Measurements from ENCODE around the gene U2AF2. TPM values are rescaled to one million over a fixed set of nuclear protein-coding genes. Genes with fewer than 3 reads are reported as not detected.

The U2AF2 gene
- total and polyA plus RNA-seq, 4 experiments from 2014 or later: 1.3 to 259 (median 135) TPM

DNA sequence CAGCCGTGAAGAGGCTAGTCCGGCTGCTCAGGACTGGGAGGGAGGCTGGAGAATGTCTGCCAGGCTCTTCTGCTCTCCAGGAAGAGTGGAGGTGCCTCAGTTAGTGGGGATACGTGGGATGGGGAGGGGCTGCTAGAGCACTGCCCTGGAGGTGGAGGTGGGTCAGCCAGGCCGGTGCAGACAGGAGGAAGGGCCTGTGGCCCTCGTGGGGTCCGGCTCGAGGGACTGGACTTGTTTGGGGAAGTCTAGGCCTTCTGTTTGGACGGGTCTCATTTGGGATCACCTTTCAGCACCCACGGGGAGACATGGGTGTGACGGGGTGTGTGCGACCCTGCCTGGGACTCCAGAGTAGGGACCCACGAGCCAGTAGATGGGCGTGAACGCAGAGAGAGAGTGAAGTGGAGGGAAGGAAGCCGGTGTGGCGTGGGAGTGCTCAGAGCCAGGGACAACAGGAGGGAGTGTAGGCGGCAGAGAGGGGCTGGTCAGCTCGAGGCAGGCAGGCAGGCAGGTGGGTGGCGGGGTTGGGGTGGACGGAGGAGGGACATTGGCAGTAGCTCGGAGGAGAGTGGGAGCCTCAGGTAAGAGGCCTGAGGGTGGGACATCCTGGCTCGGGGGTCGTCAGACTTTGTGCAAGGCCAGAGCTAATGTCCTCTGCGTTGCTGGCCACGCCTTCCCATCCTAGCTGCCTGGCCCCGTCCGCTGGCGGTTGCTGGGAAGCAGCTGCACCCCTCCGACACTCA lies 31.6 kb downstream of the U2AF2 start:
- H3K4me1 Mint-ChIP-seq: peaks cover 0 to 20% (median 4%) of the 10 kb centered on the region in 4 donors
- Histone ChIP-seq H3K9me3 (ENCODE audit: control insufficient read depth in 1 of 2, low read length in 2 of 2) (no peaks in the 10 kb centered on the region), H3K4me3 (ENCODE audit: low read length in 2 of 2) (no peak overlapping the region), H3K4me1 (ENCODE audit: insufficient read depth, low read length) (no peaks in the 10 kb centered on the region), H3K36me3 (ENCODE audit: insufficient read depth, low read length) (peaks cover 60% of the 10 kb centered on the region), H3K27me3 (ENCODE audit: insufficient read depth, low read length) (no peaks in the 10 kb centered on the region), H3K27ac (ENCODE audit: low read depth, low read length) (no peak overlapping the region)
- ChIA-PET CTCF (ENCODE audit: partially characterized antibody) (no interaction called here), POLR2A (ENCODE audit: partially characterized antibody) (no interaction called here)
- H3K36me3 Mint-ChIP-seq: peaks cover 3 to 56% of the 10 kb centered on the region in 2 donors
- no peaks in the 10 kb centered on the region for H3K9me3 Mint-ChIP-seq
- intact Hi-C loops (cut with micrococcal nuclease): no loop called here
- no peak overlapping the region for H3K4me3 Mint-ChIP-seq
- H3K27ac Mint-ChIP-seq: peak overlapping the region in 2 of 7 donors; percentile 55 to 74
- no peak for DNase-seq
- no peaks in the 10 kb centered on the region for H3K27me3 Mint-ChIP-seq

DNA sequence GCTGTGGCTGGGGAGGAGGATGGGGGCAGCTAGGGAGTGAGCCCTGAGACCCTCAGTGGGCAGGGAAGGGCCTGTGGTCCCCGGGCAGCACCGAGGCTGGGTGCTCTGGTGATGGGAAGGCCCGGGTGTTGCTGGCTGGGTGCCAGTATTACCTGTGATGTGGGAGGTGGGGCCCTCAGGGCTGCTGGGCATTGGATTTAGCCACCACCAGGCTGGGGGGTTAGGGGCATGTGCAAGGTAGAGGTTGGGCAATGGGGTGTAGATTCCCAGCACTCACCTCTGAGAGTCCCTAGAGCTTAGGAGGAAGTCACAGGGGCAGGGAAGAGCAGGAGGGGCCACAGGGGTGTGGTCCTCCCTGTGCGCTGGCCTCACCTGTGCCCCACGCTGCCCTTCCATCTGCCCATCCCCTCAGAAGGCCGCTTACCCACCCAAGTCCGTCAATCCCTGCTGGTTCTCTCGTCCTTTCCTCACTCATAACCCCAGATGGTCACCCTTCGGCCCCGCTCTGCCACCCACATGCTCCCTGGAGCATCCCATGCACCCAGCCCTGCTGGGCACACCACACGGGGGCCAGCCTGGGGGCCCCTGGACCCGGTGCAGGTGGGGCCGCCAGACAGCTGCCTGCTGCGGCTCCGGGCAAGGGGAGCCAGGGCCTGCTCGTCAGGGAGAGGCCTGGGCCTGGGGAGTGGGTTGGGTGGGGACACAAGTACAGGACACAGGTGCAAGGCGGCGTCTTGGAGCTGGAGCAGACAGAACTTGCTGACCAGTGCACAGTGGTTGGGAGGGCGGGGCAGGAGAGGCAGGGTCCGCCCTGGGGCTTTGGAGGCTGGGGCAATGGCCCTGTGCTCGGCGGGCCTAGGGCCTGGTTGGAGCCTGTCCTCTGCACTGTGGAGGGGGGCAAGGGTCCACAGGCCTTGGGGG lies 32.7 kb downstream of the U2AF2 start:
- ChIA-PET CTCF (ENCODE audit: partially characterized antibody) (no interaction called here), POLR2A (ENCODE audit: partially characterized antibody) (no interaction called here)
- no peak overlapping the region for H3K27ac ChIP-seq (ENCODE audit: low read depth, low read length)
- no peak overlapping the region for H3K4me3 ChIP-seq (ENCODE audit: low read length in 2 of 2)
- Mint-ChIP-seq H3K36me3 (peaks cover 3 to 55% of the 10 kb centered on the region in 2 donors), H3K27me3 (no peaks in the 10 kb centered on the region), H3K9me3 (no peaks in the 10 kb centered on the region), H3K4me3 (no peak overlapping the region), H3K27ac (peak overlapping the region in 3 of 7 donors; percentile 31 to 70 (median 56)), H3K4me1 (peaks cover 0 to 20% (median 3%) of the 10 kb centered on the region in 4 donors)
- no peaks in the 10 kb centered on the region for H3K27me3 ChIP-seq (ENCODE audit: insufficient read depth, low read length)
- H3K9me3 ChIP-seq (ENCODE audit: control insufficient read depth in 1 of 2, low read length in 2 of 2): no peaks in the 10 kb centered on the region
- DNase-seq: no peak
- intact Hi-C loops (cut with micrococcal nuclease): no loop called here
- no peaks in the 10 kb centered on the region for H3K4me1 ChIP-seq (ENCODE audit: insufficient read depth, low read length)
- H3K36me3 ChIP-seq (ENCODE audit: insufficient read depth, low read length): peaks cover 53% of the 10 kb centered on the region

DNA sequence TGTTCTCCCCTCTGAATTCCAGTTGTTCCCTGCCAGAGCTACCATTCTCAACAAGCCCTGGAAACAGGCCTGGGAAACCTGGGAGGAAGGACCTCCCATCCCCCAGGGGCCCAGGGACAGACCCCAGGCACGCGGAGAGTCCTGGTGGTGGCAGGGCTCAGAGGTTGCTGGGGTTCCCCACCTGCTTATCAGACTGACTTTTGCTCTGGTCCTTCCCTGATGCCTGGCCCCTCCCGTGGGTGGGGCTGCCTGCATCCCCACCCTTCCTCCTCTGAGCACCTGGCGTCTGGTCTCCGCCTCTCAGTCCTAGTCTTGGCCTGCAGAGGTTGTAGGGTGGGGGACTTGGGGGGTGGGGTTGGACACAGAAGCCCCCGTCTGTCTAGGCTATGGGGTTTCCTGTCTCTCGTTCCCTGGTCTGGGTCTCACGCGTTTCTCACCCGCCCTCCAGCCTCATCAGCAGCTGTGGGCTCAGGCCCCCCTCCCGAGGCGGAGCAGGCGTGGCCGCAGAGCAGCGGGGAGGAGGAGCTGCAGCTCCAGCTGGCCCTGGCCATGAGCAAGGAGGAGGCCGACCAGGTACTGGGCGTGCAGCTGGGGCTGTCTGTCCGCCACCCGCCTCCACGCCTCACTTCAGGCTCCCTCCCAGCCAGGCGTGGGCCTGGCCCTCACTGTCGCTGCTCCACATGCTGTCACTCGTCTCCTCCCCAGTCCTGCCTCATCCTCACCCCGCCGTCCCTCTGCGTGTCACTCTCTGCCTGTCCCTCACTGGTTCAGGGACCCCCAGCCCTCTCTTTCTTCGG lies 33.8 kb downstream of the U2AF2 start:
- Histone ChIP-seq H3K27me3 (ENCODE audit: insufficient read depth, low read length) (no peaks in the 10 kb centered on the region), H3K4me1 (ENCODE audit: insufficient read depth, low read length) (no peaks in the 10 kb centered on the region), H3K27ac (ENCODE audit: low read depth, low read length) (no peak overlapping the region), H3K4me3 (ENCODE audit: low read length in 2 of 2) (no peak overlapping the region), H3K36me3 (ENCODE audit: insufficient read depth, low read length) (peaks cover 58% of the 10 kb centered on the region), H3K9me3 (ENCODE audit: control insufficient read depth in 1 of 2, low read length in 2 of 2) (no peaks in the 10 kb centered on the region)
- ChIA-PET CTCF (ENCODE audit: partially characterized antibody) (no interaction called here), POLR2A (ENCODE audit: partially characterized antibody) (no interaction called here)
- intact Hi-C loops (cut with micrococcal nuclease): no loop called here
- DNase-seq: no peak
- no peak overlapping the region for H3K4me3 Mint-ChIP-seq
- no peaks in the 10 kb centered on the region for H3K9me3 Mint-ChIP-seq
- peaks cover 0 to 16% (median 1%) of the 10 kb centered on the region in 4 donors for H3K4me1 Mint-ChIP-seq
- H3K27ac Mint-ChIP-seq: peak overlapping the region in 1 of 7 donors; percentile 25
- H3K36me3 Mint-ChIP-seq: peaks cover 7 to 58% of the 10 kb centered on the region in 2 donors
- no peaks in the 10 kb centered on the region for H3K27me3 Mint-ChIP-seq

DNA sequence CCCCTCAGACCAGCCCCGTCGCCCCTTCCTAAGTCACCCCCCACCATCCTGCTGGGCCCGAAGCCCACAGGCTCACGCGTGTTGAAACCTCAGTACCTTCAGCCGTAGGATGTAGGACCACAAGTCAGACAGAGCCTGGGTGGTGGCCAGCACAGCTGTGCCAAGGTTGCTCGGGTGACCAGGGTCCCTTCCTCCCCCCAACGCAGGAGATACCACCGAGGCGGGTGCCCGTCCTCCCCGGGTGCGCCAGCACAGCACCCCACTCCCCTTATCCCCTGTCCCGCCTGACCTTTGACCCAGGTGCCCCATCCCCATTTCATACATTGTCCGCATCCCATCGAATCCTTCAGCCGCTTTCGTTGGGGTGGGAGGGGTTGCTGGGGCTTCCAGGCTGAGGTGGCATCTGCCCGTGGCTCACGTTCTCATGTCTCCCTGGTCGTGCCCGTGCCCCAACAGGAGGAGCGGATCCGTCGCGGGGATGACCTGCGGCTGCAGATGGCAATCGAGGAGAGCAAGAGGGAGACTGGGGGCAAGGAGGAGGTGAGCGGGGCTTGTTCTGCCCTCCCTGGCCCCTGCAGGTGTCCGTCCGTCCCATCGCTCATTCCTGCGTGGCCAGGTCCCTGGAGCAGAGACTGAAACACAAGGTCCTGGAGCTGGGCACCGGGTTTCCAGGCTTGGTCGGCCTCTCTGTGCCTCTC lies 34.7 kb downstream of the U2AF2 start:
- ChIA-PET CTCF (ENCODE audit: partially characterized antibody) (no interaction called here), POLR2A (ENCODE audit: partially characterized antibody) (no interaction called here)
- Histone ChIP-seq H3K27me3 (ENCODE audit: insufficient read depth, low read length) (no peaks in the 10 kb centered on the region), H3K27ac (ENCODE audit: low read depth, low read length) (no peak overlapping the region), H3K4me1 (ENCODE audit: insufficient read depth, low read length) (no peaks in the 10 kb centered on the region), H3K4me3 (ENCODE audit: low read length in 2 of 2) (no peak overlapping the region), H3K36me3 (ENCODE audit: insufficient read depth, low read length) (peaks cover 56% of the 10 kb centered on the region), H3K9me3 (ENCODE audit: control insufficient read depth in 1 of 2, low read length in 2 of 2) (no peaks in the 10 kb centered on the region)
- Mint-ChIP-seq H3K9me3 (no peaks in the 10 kb centered on the region), H3K4me3 (no peak overlapping the region), H3K27ac (no peak overlapping the region), H3K27me3 (no peaks in the 10 kb centered on the region), H3K4me1 (peaks cover 0 to 12% (median under 1%) of the 10 kb centered on the region in 4 donors), H3K36me3 (peaks cover 6 to 54% of the 10 kb centered on the region in 2 donors)
- DNase-seq: no peak
- intact Hi-C loops (cut with micrococcal nuclease): no loop called here

DNA sequence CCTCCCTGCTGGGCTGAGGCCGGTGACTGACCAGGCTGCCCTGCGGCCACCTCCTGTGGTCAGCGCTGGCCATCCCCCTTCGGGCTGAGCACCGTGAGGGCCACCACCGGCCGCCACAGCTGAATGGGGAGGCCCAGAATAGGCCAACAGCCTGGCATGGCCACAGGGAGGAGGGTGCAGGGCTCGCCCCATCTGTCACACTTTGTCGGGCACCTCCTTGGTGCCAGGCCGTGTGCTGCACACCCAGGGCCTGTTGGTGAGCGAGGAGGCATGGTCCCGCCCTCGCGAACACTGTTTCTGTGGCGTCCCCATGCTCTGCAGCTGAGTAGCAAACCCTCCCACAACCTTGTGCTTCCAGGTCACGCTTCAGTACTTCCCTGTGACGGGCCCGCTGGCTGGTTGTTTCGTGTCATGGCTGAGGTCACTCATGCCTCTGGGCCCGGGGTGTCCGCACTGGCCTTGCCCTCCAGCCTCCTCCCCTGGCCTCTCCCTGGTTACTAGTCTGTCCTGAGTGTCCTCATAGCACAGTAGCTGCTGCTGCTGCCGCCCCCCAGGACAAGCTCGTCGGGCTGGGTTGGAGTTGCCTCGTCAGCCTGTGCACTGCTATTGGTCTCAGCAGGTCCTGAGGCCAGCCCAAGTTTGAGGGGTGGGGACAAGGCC lies 35.4 kb downstream of the U2AF2 start:
- ChIA-PET CTCF (ENCODE audit: partially characterized antibody) (no interaction called here), POLR2A (ENCODE audit: partially characterized antibody) (no interaction called here)
- no peak overlapping the region for H3K4me3 Mint-ChIP-seq
- no peaks in the 10 kb centered on the region for H3K27me3 Mint-ChIP-seq
- no peak for DNase-seq
- H3K9me3 Mint-ChIP-seq: no peaks in the 10 kb centered on the region
- Histone ChIP-seq H3K27ac (ENCODE audit: low read depth, low read length) (no peak overlapping the region), H3K36me3 (ENCODE audit: insufficient read depth, low read length) (peaks cover 51% of the 10 kb centered on the region), H3K27me3 (ENCODE audit: insufficient read depth, low read length) (no peaks in the 10 kb centered on the region), H3K4me3 (ENCODE audit: low read length in 2 of 2) (no peak overlapping the region), H3K4me1 (ENCODE audit: insufficient read depth, low read length) (no peaks in the 10 kb centered on the region), H3K9me3 (ENCODE audit: control insufficient read depth in 1 of 2, low read length in 2 of 2) (no peaks in the 10 kb centered on the region)
- H3K4me1 Mint-ChIP-seq: peaks cover 0 to 9% (median under 1%) of the 10 kb centered on the region in 4 donors
- intact Hi-C loops (cut with micrococcal nuclease): no loop called here
- H3K36me3 Mint-ChIP-seq: peaks cover 6 to 53% of the 10 kb centered on the region in 2 donors
- no peak overlapping the region for H3K27ac Mint-ChIP-seq

DNA sequence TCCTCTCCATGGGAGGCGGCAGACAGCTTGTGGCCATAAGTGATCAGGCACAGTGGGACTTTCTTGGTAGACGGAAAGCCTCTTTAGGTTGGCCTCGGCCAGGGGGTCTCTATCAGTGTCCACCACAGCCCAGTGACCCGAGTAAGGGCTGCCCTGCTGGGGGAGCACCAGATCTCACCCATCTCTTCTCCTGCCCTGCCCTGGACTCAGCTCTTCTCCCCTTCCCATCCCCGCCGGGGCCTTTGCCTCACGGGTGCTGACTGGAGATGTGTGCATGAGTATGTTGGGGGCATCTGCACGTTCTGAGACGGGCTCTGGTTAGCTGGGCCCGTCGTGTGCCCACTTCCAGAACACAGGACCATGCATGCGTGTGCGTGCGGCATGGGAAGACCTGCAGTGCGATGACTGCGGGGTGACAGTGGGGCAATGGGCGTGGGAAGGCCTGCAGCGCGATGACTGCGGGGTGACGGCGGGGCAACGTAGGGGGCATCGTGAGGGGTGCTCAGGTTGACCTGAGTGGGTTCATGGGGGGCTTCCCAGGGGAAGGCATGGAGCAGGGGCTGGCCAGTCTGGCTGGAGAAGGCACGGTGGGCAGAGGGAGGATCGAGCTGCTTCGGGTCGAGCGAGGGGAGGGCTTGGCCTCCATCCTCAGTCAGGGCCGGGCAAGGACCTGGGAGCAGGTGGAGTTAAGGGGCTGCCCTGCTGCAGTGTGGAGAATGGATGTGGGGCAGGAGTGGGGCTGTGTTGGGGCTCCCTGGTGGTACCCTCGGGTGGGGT lies 36.1 kb downstream of the U2AF2 start:
- Histone ChIP-seq H3K27ac (ENCODE audit: low read depth, low read length) (no peak overlapping the region), H3K36me3 (ENCODE audit: insufficient read depth, low read length) (peaks cover 53% of the 10 kb centered on the region), H3K9me3 (ENCODE audit: control insufficient read depth in 1 of 2, low read length in 2 of 2) (no peaks in the 10 kb centered on the region), H3K4me3 (ENCODE audit: low read length in 2 of 2) (no peak overlapping the region), H3K27me3 (ENCODE audit: insufficient read depth, low read length) (no peaks in the 10 kb centered on the region), H3K4me1 (ENCODE audit: insufficient read depth, low read length) (no peaks in the 10 kb centered on the region)
- Mint-ChIP-seq H3K9me3 (no peaks in the 10 kb centered on the region), H3K36me3 (peaks cover 6 to 55% of the 10 kb centered on the region in 2 donors), H3K4me1 (peaks cover 0 to 9% (median under 1%) of the 10 kb centered on the region in 4 donors), H3K27me3 (no peaks in the 10 kb centered on the region), H3K27ac (peak overlapping the region in 1 of 7 donors; percentile 41), H3K4me3 (no peak overlapping the region)
- DNase-seq: no peak
- ChIA-PET CTCF (ENCODE audit: partially characterized antibody) (no interaction called here), POLR2A (ENCODE audit: partially characterized antibody) (no interaction called here)
- intact Hi-C loops (cut with micrococcal nuclease): no loop called here
